ENCODE data around the gene PPM1M. TPM values are rescaled to one million over a fixed set of nuclear protein-coding genes. Genes with fewer than 3 reads are reported as not detected.

PPM1M gene
- total RNA-seq, 1 experiment from 2014 or later, result 16.2 TPM

DNA sequence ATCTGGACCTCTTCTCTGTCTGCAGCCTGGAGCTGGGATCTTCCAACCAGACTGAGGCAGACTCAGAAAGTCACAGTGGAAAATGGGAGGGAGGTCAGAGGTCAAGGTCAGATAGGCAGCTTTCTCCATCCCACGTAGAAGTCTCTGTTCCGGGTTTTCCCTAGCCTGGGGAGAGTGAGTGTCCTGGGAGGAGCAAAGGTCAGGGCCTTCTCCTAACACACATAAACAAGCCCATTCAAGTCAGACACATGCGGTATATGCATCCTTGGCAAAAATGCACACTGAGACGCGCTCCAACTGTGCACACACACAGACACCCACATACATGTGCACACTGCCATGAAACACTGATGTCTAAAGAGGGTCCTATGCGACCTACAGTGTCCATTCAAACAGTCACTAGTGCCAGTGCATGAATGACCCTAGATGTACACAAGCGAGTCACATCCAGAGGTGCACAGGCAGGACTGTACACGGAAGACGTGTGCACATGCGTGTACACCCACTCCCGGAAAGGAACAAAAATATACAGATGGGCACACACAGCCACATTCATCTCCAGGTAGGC, 7.3 kb upstream of the PPM1M start:
- Histone ChIP-seq H3K9me2 (ENCODE audit: insufficient read depth) (no peaks in the 10 kb centered on the region), H3K4me1 (replicated peaks; ENCODE audit: insufficient read depth) (peaks cover 50% of the 10 kb centered on the region), H4K20me1 (ENCODE audit: insufficient read depth) (no peaks in the 10 kb centered on the region), H2AFZ (peak overlapping the region; percentile 86), H3F3A (ENCODE audit: insufficient read depth, low read depth) (peaks cover 41% of the 10 kb centered on the region), H3K27ac (peak overlapping the region; percentile 89), H3K4me2 (peak overlapping the region; percentile 85), H3K79me2 (ENCODE audit: low read depth) (peaks cover 53% of the 10 kb centered on the region), H3K4me3 (peak overlapping the region; percentile 93), H3K9me3 (ENCODE audit: insufficient read depth, low read depth) (no peaks in the 10 kb centered on the region), H3K27me3 (ENCODE audit: insufficient read depth, low read depth) (no peaks in the 10 kb centered on the region), H3K36me3 (ENCODE audit: low read depth) (no peaks in the 10 kb centered on the region)
- DNase-seq, result no peak
- BruUV-seq (replicated peaks), result TSS peak; percentile 66
- intact Hi-C loops (cut with micrococcal nuclease; ENCODE audit: unreplicated experiment), result loop anchor here (5.0 kb wide), 1 partner anchor 296 kb away; the partner anchor contains the start of genes PARP3 and RRP9
- no peak for TF ChIP-seq EZH2 (IDR thresholded peaks at IDR 0.05; ENCODE audit: low read depth)
- ChIA-PET POLR2A (ENCODE audit: unreplicated experiment) (interaction anchor here (0.6 kb wide), 1 partner anchor 28 kb away, joined by 3 read pairs; no protein-coding TSS in a partner anchor), CTCF (interaction anchor here (0.6 to 2.0 kb wide), 3 partner anchors 18 to 27 kb away, joined by 4 to 19 read pairs (median 6); no protein-coding TSS in a partner anchor)

DNA sequence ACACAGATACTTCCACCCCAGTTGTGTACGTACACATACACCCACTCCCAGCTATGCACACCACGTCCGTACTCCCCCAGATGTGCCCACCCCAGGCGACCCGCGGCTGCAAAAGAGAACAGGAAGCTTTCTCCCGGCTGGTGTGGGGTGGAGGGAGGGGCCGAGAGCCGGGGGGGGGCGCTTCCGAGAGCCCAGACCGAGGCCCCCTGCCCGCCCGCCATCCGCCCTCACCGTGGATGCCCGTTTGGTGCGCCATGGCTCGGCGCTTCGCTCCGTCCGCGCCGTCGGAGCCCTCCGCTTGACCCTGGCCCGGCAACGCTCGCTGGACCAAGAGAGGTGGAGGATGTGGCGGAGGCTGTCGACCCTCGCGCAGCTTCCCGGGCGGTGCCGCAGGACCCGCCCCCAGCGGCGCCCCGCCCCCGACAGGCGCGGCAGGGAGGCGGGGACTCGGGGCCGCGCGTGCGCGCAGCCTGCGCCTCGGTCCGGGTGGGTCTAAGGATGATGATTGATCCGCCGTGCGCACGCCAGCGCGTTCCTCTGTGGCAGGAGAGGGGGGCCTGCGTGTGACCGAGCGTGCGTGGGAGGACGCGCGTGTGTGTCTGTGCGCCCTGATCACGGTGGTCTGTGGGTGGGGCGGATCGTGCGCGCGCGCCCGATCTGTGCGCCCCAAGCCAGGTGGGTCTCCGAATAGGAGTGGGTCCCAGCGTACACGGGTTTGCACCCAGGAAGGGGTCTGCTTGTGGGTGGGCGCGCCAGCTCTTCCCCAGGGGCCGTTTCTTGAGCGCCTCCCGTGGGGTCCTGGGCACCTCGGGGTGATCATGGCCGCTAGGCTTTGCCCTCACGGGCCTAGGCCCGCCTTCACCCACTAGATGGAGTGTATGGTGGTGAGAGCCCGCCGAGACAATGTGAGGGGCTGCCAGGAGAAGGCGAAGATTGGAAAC, 6.5 kb upstream of the PPM1M start, which contains the start of gene TWF2:
Gene TWF2, minus strand, starts transcription at position 398 of the 941 bp plus-strand sequence. Its CDS starts 142 bp downstream, at position 256.
- H3K36me3 ChIP-seq (ENCODE audit: low read depth), result no peaks in the 10 kb centered on the region
- intact Hi-C loops (cut with micrococcal nuclease; ENCODE audit: unreplicated experiment), result loop anchor here (5.0 kb wide), 1 partner anchor 297 kb away; the partner anchor contains the start of genes PARP3 and RRP9
- peaks cover 57% of the 10 kb centered on the region for H3K4me1 ChIP-seq (replicated peaks; ENCODE audit: insufficient read depth)
- peak within 1 kb of the TSS; percentile 89 for H3K27ac ChIP-seq
- H2AFZ ChIP-seq, result peak within 1 kb of the TSS; percentile 86
- H3K9me3 ChIP-seq (ENCODE audit: insufficient read depth, low read depth), result no peaks in the 10 kb centered on the region
- H3F3A ChIP-seq (ENCODE audit: insufficient read depth, low read depth), result peaks cover 48% of the 10 kb centered on the region
- TF ChIP-seq, protein P1, sequence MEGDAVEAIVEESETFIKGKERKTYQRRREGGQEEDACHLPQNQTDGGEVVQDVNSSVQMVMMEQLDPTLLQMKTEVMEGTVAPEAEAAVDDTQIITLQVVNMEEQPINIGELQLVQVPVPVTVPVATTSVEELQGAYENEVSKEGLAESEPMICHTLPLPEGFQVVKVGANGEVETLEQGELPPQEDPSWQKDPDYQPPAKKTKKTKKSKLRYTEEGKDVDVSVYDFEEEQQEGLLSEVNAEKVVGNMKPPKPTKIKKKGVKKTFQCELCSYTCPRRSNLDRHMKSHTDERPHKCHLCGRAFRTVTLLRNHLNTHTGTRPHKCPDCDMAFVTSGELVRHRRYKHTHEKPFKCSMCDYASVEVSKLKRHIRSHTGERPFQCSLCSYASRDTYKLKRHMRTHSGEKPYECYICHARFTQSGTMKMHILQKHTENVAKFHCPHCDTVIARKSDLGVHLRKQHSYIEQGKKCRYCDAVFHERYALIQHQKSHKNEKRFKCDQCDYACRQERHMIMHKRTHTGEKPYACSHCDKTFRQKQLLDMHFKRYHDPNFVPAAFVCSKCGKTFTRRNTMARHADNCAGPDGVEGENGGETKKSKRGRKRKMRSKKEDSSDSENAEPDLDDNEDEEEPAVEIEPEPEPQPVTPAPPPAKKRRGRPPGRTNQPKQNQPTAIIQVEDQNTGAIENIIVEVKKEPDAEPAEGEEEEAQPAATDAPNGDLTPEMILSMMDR (conservative IDR thresholded peaks at IDR 0.05), result no peak
- TF ChIP-seq EZH2 (IDR thresholded peaks at IDR 0.05; ENCODE audit: low read depth), result no peak
- BruUV-seq (replicated peaks), result TSS peak; percentile 81
- H3K9me2 ChIP-seq (ENCODE audit: insufficient read depth), result no peaks in the 10 kb centered on the region
- peak within 1 kb of the TSS; percentile 93 for H3K4me3 ChIP-seq
- CTCF ChIA-PET, result interaction anchor here (0.8 to 1.6 kb wide), 2 partner anchors 18 to 22 kb away, joined by 4 to 7 read pairs; no protein-coding TSS in a partner anchor
- POLR2A ChIA-PET (ENCODE audit: unreplicated experiment), result interaction anchor here (0.6 kb wide), 1 partner anchor 29 kb away, joined by 3 read pairs; no protein-coding TSS in a partner anchor
- H3K79me2 ChIP-seq (ENCODE audit: low read depth), result peaks cover 53% of the 10 kb centered on the region
- H3K4me2 ChIP-seq, result peak within 1 kb of the TSS; percentile 85
- peak in 1 of 2 experiments; percentile 84 for DNase-seq
- H4K20me1 ChIP-seq (ENCODE audit: insufficient read depth), result no peaks in the 10 kb centered on the region
- no peaks in the 10 kb centered on the region for H3K27me3 ChIP-seq (ENCODE audit: insufficient read depth, low read depth)

DNA sequence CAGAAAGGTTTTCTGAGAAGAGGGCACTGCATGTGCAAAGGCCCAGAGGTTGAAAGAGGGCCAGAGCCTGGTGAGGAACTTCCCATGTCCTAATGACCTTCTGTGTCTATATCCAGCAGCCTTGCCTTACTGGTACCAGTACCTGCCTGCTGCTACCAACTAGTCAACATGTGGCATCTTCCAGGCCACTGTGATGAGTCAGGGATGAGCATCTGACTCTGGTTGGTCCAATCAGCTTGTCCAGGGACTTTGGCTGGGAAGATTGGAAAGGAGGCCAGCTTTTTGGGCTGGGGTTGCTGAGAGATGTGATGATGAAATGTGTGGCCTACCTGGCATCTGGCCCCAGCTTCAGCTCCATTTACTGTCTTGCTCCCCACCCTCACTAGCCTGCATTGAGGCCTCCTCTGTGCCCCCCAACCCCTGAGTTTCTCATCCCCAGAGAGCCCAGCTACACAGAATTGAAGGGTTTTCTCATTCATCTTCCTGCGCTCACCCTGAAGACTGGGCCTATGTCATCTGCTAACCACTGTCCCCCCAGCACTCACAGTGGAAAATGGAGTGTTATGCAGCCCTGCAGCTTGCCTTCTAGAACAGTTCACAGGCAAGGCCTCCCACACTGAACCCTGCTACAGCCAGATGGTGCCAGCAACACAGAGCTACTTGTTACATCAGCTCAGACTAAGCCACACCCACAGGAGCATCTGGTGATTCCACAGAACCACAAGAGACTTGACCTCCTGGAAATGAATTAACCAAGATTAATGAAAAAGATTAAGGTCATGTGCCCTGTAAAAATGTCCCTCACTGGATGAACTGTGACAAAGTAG, 5.3 kb upstream of the PPM1M start:
- Histone ChIP-seq H3K27ac (peak overlapping the region; percentile 87), H4K20me1 (ENCODE audit: insufficient read depth) (no peaks in the 10 kb centered on the region), H2AFZ (no peak overlapping the region), H3K36me3 (ENCODE audit: low read depth) (no peaks in the 10 kb centered on the region), H3K9me2 (ENCODE audit: insufficient read depth) (no peaks in the 10 kb centered on the region), H3K79me2 (ENCODE audit: low read depth) (peaks cover 47% of the 10 kb centered on the region), H3K4me2 (peak overlapping the region; percentile 85), H3K27me3 (ENCODE audit: insufficient read depth, low read depth) (no peaks in the 10 kb centered on the region), H3K9me3 (ENCODE audit: insufficient read depth, low read depth) (no peaks in the 10 kb centered on the region), H3K4me1 (replicated peaks; ENCODE audit: insufficient read depth) (peaks cover 69% of the 10 kb centered on the region), H3F3A (ENCODE audit: insufficient read depth, low read depth) (peaks cover 51% of the 10 kb centered on the region), H3K4me3 (peak overlapping the region; percentile 93; the same call in 1 of the 2 replicates)
- POLR2A ChIA-PET (ENCODE audit: unreplicated experiment), result interaction anchor here (0.6 to 0.7 kb wide), 4 partner anchors 16 to 786 kb away, joined by 3 to 4 read pairs (median 4); no protein-coding TSS in a partner anchor
- BruUV-seq (replicated peaks), result no TSS peak
- TF ChIP-seq, protein P1 (conservative IDR thresholded peaks at IDR 0.05), result no peak
- no peak for TF ChIP-seq EZH2 (IDR thresholded peaks at IDR 0.05; ENCODE audit: low read depth)
- intact Hi-C loops (cut with micrococcal nuclease; ENCODE audit: unreplicated experiment), result no loop called here
- CTCF ChIA-PET, result interaction anchor here (0.6 to 1.0 kb wide), 2 partner anchors 99 to 349 kb away, joined by 3 read pairs; no protein-coding TSS in a partner anchor
- DNase-seq, result peak in 1 of 2 experiments; percentile 73
